Stimulated activated CD8-positive, alpha-beta memory T cell treated with anti-CD3 and anti-CD28 coated beads, Interleukin-12 subunit alpha, Interleukin-12 subunit beta, amount 100 ng/mL, for 4 hours (primary cell): ENCODE results near the gene PLXNA4.

ENCODE experiments used
- DNase-seq: peaks from one replicate; pipeline ENCODE4 v3.0.0-alpha.2; 2020; ENCODE audit warnings: low read depth

Gene PLXNA4

GRCh38 chr7:132113536-132114371 is 462.5 kb downstream of the PLXNA4 start:
- no peak for DNase-seq

- no peak for DNase-seq
Observed at GRCh38 chr7:132112657-132113056, 463.6 kb downstream of the PLXNA4 start.

DNA sequence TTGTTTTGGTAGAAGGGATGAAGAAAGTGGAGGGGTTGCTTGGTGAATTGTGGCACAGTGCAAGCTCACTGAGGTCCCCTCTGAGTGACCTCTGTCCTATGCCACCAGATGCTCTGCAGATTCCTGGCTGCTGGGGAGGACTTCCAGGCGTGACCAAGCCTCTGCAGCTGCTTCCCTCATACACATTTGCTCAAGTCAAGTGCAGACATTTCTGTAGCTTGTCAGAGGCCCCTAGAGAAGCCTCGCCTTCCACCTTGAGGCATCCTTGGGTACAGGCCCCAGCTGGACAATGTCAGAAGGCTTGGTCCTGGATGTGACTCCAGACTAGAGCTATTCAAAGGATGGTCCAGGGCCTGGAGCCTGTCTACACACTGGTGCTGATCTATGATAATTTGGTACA is 464.2 kb downstream of the PLXNA4 start:
- DNase-seq = no peak

DNA sequence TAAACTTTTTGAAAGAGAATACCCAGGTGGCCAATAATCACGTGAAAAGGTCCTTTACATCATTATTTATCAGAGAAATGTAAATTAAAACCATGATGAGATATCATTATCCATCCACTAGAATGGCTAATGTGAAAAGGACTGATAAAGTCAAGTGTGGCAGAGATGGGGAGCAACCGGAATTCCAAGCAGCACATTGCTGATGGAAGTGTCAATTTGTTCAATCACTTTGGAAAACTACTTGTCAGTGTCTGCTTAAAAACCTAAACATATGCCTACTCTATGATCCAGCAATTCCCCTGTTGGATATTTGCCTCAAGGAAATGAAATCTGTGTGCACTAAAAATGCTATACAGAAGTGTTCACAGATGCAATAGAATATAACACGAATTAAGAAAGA is 465.6 kb downstream of the PLXNA4 start:
- no peak for DNase-seq

DNA sequence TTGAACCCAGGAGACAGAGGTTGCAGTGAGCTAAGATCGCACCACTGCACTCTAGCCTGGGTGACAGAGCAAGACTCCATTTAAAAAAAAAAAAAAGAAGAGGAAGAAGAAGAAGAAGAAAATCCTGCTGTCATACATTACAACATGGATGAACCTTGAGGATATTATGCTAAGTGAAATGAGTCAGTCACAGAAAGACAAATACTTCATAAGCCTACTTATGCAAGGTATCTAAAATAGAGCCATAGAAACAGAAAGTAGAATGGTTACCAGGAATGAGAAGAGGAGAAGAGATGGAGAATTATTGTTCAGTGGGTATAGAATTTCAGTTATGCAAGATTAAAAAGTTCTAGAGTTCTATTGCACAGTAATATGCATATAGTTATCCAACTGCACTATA is 466.5 kb downstream of the PLXNA4 start:
- DNase-seq = no peak

GRCh38 chr7:132108563-132108962 is 467.7 kb downstream of the PLXNA4 start:
- DNase-seq = no peak

GRCh38 chr7:132106491-132106890 is 469.8 kb downstream of the PLXNA4 start:
- DNase-seq = no peak

DNA sequence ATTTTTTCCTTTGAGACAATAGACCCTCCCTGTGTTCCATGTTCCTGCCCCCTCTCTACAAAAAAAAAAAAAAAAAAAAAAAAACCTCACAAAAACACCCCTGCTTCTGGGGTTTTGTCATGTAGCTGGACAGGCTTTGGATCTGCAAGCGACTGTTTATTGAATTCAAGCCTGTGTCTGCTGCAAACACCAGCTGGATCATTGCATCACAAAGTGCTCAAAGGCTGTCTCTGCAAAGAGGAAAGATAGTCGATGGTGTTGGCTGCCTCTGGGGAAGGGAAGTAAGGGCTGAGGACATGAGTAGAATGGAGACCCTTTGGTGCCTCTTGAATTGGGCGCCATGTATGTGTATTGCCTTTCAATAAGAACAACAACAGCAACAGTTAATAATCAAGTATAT is 471.2 kb downstream of the PLXNA4 start:
- no peak for DNase-seq

GRCh38 chr7:132103718-132104117 is 472.6 kb downstream of the PLXNA4 start:
- no peak for DNase-seq

DNA sequence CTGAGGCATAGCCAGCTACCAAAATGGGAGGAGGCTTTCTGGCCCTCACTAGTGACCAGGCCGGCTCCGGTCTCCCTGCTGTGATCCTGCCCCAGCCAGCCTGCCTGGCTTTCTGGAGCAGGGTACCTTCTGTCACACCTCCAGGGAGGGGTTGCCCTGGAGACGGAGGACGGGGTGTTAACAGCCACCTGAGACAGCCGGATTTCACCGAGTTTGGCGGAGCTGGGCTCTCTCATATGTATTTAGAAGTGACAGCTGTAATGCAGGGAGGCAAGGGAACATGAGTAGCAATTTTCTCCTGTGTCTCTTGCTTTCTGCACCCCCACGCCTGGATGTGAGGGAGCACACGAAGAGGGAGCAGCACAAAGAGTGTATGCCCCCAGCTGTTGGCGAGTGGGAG is 473.3 kb downstream of the PLXNA4 start:
- no peak for DNase-seq

- no peak for DNase-seq
Observed at GRCh38 chr7:132102391-132102790, 473.9 kb downstream of the PLXNA4 start.

DNA sequence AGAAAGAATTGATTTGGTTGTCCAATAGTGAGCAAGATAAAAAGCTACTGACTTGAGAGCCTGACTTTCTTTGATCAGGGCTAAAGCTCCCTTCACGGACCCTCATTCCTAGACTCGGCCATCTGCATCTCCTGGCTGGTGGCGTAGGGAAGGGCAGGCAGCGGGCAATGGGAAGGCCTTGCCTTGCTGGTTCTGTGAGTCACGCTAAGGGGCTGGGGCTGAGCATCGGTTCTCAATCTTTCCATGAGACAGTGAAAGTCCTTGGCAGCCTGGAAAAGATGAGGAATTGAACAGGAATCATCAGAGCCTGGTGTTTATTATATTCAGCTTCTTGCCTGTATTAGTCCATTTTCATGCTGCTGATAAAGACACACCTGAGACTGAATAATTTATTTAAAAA is 475.3 kb downstream of the PLXNA4 start:
- DNase-seq = no peak

DNA sequence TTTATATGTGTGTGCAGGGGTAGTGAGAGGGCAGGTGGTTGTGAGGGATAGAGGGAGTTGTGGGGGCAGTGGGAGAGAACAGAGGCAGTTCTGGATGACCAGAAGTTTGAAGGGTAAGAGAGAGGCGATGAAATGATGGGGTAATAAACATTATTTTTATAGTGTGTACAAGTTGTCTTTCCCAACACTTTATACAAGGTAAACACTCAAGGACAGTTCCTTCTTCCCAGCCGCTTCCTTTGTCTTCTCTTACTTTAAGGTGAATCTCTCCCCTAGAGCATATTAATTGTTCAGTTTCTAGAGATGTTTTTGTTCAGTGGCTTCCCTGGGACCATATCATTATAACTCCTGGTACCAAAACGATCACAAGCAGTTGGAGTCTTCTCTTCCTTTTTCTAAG is 475.8 kb downstream of the PLXNA4 start:
- DNase-seq = no peak

DNA sequence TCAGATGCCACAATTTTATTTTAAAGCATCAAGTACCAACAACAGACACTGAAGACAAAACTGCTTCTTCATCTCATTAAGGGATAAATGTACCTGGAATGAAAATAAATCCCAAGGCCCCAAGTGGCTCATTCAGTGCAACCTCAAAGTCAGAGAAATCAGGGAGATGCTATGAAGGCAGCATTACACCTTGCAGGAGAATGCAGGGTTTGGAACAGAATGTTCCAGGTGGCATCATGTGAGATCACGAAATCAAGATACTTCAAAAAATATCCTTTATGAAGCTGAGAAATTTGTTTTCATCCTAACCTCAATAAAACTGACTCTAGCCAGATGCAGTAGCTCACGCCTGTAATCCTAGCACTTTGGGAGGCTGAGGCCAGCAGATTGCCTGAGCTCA is 477.1 kb downstream of the PLXNA4 start:
- no peak for DNase-seq

DNA sequence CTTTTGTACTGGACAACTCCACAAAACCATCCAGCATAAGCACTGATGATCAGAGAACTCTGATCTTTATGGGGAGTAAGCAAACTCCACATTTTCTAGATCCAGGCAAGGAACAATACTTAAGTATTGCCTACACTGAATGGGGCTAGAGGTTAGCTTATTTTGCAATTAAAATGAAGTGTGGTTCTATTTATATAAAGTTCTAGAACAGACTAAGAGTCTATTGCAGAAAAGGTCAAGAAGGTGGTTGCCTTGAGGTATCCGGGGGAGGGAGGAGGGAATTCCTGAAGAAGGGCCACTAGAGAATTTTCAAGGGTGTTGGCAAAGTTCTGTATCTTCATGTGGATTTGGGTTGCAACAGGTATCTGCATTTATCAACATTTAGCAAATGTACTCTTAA is 477.9 kb downstream of the PLXNA4 start:
- DNase-seq = no peak

DNA sequence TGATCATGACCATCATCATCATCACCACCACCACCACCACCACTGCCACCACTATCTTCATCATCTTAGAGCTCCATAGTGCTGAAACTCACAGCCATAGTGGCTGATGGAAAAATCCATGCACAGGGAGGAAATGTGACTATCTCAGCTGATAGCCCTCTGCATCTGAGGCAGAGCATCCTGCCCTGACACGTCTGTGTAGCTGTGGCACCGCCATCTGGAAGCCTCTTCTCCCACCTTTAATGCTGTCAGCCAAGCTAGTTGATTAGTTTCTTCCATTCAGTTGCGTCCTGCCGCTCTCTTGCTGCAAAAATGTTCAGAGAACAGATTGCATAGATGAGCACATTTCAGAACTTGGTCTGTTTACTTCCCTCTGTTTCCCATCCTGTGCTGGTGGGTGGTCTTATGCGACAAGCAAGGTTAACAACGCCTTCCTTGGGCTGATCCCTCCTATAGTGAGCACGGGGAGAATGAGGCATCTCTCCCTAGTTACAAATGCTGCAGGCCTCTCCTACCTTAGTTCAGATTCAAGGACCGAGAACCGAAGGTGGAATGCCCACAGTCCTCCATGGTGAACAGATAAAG is 478.6 kb downstream of the PLXNA4 start:
- no peak for DNase-seq

DNA sequence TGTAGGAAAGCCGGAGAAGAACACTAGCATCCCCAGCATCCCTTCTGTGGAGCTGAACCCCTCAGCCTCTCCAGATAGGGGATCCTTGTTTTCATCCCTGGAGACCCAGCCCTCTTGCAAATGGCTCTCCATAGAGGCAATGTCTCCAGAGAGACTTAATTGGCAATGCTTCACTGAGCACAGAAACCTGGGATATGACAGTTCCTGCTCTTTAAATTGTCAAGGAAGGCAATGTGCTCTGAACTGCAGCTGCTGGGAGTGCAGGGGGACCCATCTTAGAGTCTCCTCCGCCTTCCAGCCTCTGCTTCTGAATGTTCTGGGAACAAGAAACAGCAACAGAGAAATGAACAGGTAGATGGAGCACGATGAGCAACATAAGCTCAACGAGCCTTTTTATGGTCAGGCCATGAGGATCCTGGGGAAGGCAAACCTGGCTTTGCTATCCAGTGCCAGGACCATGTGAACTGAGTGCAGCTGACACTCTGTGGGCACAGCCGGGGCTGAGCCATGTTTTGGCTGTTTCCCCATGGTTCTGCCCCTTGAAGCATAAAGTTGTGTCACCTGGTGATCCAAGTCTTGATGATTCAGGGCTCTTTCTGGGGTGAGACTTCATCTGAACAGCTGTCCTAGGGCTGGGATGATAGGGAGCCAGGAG is 481.0 kb downstream of the PLXNA4 start:
- no peak for DNase-seq

DNA sequence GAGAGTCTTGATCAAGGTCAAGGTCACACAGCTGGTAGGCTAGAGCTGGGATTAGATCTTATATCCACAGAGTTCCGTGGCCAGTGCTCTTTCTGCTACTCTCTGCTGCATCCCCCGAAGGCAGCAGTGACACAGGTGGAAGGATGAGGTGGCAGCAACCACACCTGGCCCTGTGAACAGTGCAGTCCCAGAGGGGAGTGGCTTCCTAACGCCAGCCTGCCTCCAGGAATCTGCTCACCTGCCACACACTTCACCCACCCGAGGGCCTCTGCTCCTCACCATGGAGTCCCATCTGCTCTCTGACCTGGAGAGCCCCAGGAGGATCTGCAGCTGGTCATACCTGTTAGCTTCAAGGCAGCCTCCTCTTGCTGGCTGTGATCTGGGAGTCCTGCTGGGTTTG is 484.2 kb downstream of the PLXNA4 start:
- DNase-seq = no peak

DNA sequence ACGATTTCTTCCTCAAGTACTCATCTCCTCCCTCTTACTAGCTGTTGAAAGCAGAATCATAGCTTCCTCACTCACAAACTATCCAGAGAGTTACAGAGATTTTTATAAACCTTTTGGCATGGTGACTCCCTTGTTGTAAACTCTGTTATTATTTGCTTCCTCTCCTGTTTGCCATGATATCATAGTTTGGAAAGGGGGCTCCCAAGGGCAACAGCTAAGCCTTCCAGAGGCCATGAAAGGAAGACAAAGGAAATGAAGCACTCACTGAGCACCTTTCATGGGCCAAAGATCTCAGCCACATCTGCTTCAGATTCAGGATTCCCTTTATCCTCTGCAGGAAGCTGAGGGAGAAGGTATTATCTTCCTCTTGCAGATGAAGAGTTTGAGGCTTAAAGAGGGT is 484.6 kb downstream of the PLXNA4 start:
- no peak for DNase-seq

GRCh38 chr7:132090444-132090843 is 485.8 kb downstream of the PLXNA4 start:
- DNase-seq = no peak

GRCh38 chr7:132089356-132089755 is 486.9 kb downstream of the PLXNA4 start:
- no peak for DNase-seq

DNA sequence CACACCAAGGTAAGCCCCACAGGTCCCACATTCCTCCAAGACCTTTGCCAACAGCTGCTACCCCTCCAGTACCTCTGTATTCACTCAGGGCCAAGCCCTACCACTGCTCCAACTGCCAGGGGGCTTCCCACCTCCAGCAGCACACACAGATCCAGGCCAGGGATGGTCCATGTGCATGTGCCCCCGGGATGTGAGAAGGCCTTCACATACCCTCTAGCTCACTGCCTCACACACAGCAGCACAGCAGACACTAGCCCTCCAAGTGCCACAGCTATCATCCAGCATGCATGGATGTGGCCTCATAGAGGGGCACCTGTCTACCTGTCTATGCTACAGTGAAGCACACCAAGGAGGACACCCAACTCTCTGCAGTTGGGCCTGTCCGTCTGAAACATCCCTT is 488.8 kb downstream of the PLXNA4 start:
- no peak for DNase-seq

DNA sequence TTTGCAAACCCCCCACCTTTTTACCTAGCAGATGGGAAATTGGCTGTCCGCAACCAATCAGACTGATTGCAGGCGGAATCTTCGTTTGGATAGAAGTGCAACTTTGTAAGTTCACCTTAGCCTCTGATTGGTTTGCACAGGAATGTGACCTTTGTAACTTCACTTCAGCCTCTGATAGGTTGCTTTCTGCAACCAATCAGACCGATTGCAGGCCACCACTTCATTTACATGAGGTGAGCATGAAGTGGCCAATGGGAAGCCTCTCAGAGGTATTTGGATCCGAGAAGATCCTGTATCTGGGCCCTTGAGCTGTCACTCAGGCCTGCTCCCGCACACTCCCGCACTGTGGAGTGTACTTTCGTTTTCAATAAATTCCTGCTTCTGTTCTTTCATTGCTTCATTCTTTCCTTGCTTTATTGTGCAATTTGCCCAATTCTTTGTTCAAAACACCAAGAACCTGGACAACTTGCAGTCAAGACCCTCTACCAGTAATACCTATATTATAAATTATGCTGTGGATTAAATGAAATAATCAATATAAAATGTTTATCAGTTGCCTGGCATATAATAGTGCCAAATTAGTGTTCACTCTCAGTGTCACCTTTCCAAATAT is 491.4 kb downstream of the PLXNA4 start:
- DNase-seq = no peak
